ENCODE measurements around the gene MLNR. TPM values are rescaled to one million over a fixed set of nuclear protein-coding genes. Genes with fewer than 3 reads are reported as not detected.

Gene MLNR
- total RNA-seq, 1 experiment from 2014 or later = not detected

GRCh38 chr13:49254007-49254406 lies 33.9 kb downstream of the MLNR start:
- intact Hi-C loops (cut with micrococcal nuclease) = no loop called here
- RAD21 ChIA-PET (ENCODE audit: low non-redundant PET in 1 of 2, low total read pairs in 2 of 2, uncharacterized antibody in 2 of 2, unreplicated experiment in 2 of 2) = no interaction called here
- H3K4me1 ChIP-seq (ENCODE audit: control insufficient read depth in 1 of 2, insufficient read depth in 2 of 2, low read length in 2 of 2) = peaks cover 0 to 2% of the 10 kb centered on the region in 2 experiments; a peak in 3 of 4 replicates
- POLR2A ChIA-PET = no interaction called here
- no peak overlapping the region for H3K4me2 ChIP-seq (ENCODE audit: low read length)
- H3K9me3 ChIP-seq (ENCODE audit: control insufficient read depth in 1 of 2, insufficient read depth in 1 of 2, low read depth in 1 of 2, low read length in 2 of 2) = no peaks in the 10 kb centered on the region
- H3K9ac ChIP-seq (ENCODE audit: low read length) = no peak overlapping the region
- no peak overlapping the region for H2AFZ ChIP-seq (ENCODE audit: low read depth, low read length, poor library complexity, severe bottlenecking)
- BruUV-seq (replicated peaks) = no TSS peak
- H3K9me2 ChIP-seq (ENCODE audit: insufficient read depth) = no peaks in the 10 kb centered on the region
- CTCF ChIA-PET = no interaction called here
- H3K4me3 ChIP-seq (replicated peaks in 1 of 2; ENCODE audit: low read depth in 1 of 2, low read length in 2 of 2) = no peak overlapping the region
- H3K79me2 ChIP-seq (ENCODE audit: insufficient read depth, low read length) = peaks cover 8% of the 10 kb centered on the region
- H3K27me3 ChIP-seq (ENCODE audit: insufficient read depth, low read length) = no peaks in the 10 kb centered on the region
- no peak overlapping the region for H3K27ac ChIP-seq (ENCODE audit: low read depth, low read length)
- no peaks in the 10 kb centered on the region for H4K20me1 ChIP-seq (ENCODE audit: insufficient read depth)
- no peak for TF ChIP-seq RAD21 (IDR thresholded peaks at IDR 0.05; ENCODE audit: low read depth)
- no peak for TF ChIP-seq ZFX (IDR thresholded peaks at IDR 0.05)
- TF ChIP-seq FOSL1 (IDR thresholded peaks at IDR 0.05; ENCODE audit: low read depth) = no peak
- TF ChIP-seq POLR2A (IDR thresholded peaks at IDR 0.05; ENCODE audit: borderline replicate concordance, extremely low read depth, insufficient read depth, insufficient read length) = no peak
- no peak for TF ChIP-seq SP1 (IDR thresholded peaks at IDR 0.05; ENCODE audit: low read depth)
- TF ChIP-seq, protein P1, sequence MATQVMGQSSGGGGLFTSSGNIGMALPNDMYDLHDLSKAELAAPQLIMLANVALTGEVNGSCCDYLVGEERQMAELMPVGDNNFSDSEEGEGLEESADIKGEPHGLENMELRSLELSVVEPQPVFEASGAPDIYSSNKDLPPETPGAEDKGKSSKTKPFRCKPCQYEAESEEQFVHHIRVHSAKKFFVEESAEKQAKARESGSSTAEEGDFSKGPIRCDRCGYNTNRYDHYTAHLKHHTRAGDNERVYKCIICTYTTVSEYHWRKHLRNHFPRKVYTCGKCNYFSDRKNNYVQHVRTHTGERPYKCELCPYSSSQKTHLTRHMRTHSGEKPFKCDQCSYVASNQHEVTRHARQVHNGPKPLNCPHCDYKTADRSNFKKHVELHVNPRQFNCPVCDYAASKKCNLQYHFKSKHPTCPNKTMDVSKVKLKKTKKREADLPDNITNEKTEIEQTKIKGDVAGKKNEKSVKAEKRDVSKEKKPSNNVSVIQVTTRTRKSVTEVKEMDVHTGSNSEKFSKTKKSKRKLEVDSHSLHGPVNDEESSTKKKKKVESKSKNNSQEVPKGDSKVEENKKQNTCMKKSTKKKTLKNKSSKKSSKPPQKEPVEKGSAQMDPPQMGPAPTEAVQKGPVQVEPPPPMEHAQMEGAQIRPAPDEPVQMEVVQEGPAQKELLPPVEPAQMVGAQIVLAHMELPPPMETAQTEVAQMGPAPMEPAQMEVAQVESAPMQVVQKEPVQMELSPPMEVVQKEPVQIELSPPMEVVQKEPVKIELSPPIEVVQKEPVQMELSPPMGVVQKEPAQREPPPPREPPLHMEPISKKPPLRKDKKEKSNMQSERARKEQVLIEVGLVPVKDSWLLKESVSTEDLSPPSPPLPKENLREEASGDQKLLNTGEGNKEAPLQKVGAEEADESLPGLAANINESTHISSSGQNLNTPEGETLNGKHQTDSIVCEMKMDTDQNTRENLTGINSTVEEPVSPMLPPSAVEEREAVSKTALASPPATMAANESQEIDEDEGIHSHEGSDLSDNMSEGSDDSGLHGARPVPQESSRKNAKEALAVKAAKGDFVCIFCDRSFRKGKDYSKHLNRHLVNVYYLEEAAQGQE (IDR thresholded peaks at IDR 0.05; ENCODE audit: low read depth) = no peak
- no peak for TF ChIP-seq ZBTB33 (IDR thresholded peaks at IDR 0.05; ENCODE audit: extremely low read depth, insufficient replicate concordance, low read length)
- no peak for TF ChIP-seq YY1 (IDR thresholded peaks at IDR 0.05; ENCODE audit: extremely low read depth, insufficient replicate concordance, low read depth, low read length)
- TF ChIP-seq SIN3A (IDR thresholded peaks at IDR 0.05; ENCODE audit: low read depth) = no peak
- TF ChIP-seq JUND (IDR thresholded peaks at IDR 0.05) = no peak
- TF ChIP-seq EZH2phosphoT487 (IDR thresholded peaks at IDR 0.05; ENCODE audit: borderline replicate concordance) = no peak
- peaks cover 6 to 12% of the 10 kb centered on the region in 2 experiments; a peak in 2 of 4 replicates for H3K36me3 ChIP-seq (ENCODE audit: control insufficient read depth in 1 of 2, insufficient read depth in 2 of 2, low read length in 2 of 2)
- no peak for ATAC-seq
- DNase-seq (ENCODE audit: low read depth, low spot score) = no peak
